ENCODE measurements around the gene MOB4.
"Not testable (repeated sequence)": the region's sequence is repeated elsewhere in the genome, so short reads cannot be mapped to it uniquely, and the experiment has no call there.

The MOB4 gene

GRCh38 chr2:197515739-197516392, at the start of gene MOB4:
TSS of gene MOB4 (plus strand) at chr2:197516066. CDS start at chr2:197516087, 21 bp downstream.
- peak; percentile 95 for DNase-seq

GRCh38 chr2:197472166-197472565, 43.7 kb upstream of the MOB4 start:
- no peak for DNase-seq

- DNase-seq, result no peak
Observed at GRCh38 chr2:197477797-197478196, 38.1 kb upstream of the MOB4 start.

DNA sequence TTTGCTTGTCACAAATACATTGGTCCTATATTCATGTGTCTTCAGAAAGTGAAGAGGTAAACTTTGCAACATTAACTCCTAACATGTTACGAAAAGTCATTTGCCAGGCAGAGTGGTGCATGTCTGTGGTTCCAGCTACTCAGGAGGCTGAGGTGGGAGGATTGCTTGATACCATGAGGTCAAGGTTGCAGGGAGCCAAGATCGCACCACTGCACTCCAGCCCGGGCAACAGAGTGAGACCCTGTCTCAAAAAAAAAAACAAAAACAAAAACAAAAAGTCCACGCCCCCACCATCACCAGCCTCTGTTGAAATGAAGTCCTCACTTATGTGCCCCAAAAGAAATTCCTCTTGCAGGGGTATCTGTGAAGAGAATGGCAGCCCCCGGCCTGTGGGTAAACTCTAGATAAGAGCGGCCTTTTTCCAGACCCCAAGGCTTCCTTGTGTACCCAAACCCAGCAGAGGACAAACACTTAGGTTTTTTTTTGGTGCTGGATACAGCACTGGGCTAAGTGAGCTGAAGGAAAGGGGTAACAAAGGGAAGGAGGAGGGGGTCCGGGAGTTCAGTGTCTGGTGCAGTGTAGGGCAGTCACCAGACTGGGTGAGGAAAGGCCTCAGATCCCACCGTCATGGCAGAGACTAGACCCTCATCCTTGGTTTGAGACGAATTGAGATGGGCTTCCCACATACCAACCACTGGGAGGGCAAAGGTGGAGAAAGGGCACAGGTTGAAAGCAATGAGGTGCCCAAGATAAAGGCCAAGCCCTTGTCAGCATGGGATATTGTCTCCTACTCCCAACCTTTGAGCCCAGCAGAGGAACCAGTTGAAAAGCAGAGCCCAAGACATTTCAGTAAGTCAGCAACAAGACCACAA, 35.5 kb upstream of the MOB4 start:
- DNase-seq, result no peak

DNA sequence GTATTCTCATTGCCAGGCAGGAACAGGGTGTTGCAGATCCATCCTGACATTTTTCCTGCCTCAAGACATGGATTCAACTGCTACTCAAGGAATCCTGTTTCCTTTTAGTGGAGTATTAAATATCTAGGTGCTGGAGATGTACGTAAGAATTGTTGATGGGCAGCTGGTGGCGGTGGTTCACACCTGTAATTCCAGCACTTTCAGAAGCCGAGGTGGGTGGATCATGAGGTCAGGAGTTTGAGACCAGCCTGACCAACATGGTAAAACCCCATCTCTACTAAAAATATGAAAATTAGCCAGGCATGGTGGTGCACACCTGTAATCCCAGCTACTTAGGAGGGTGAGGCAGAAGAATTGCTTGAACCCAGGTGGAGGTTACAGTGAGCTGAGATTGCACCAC, 31.6 kb upstream of the MOB4 start:
- DNase-seq, result not testable (repeated sequence)

GRCh38 chr2:197486175-197486574, 29.7 kb upstream of the MOB4 start:
- DNase-seq, result no peak

GRCh38 chr2:197487385-197487784, 28.5 kb upstream of the MOB4 start:
- no peak for DNase-seq

GRCh38 chr2:197495433-197496134, 20.3 kb upstream of the MOB4 start:
- DNase-seq, result no peak

DNA sequence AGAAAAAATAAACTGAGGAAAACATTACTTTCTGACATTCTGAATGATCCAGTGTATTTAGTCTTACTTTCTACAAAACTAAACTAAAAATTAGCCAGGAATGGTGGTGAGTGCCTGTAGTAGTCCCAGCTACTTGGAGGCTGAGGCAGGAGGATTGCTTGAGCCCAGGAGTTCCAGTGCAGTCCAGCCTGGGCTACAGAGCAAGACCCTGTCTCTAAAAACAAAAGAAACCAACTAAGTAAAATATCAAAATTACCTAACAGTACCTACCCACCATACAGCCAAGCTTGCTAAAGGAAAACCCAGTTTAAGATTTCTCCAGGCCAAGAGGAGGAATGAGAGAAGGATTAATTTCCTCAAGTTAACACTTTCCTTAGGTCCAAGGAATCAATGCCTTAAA, 19.2 kb upstream of the MOB4 start:
- no peak for DNase-seq

- DNase-seq, result no peak
Observed at GRCh38 chr2:197497326-197497725, 18.5 kb upstream of the MOB4 start.

- DNase-seq, result no peak
Observed at GRCh38 chr2:197498235-197498936, 17.5 kb upstream of the MOB4 start.

DNA sequence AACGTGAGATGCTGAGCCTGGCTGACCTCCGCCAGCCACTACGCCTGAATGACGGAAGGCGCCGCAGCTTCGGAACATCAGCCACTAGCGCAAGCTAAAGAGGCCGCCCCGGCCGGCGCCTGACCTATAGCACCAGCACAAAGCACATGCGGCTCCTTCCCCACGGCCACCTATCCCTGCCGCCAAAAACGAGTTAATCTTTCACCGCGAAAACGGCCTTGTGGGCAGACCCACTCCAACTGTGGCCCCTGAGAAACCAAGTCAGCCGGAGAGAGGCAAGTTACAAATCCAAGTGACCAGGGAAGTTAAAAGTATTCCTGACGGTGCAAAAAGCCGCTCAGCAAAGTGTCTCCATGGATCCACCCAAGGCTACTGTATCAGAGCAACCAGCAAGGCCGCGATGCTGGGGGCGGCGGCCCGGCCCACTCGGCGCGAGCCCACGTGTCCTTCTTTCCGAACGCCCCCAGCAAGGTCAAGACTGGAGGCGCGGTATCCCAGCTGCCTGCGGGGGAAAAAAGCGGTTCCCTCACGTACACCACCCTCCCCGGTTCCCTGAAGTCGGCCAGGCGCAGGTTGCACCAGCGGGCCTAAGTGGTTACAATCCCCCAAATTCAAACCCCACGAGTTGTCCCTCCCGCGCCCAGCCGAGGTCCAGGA, 16.8 kb upstream of the MOB4 start:
- DNase-seq, result peak; percentile 6

DNA sequence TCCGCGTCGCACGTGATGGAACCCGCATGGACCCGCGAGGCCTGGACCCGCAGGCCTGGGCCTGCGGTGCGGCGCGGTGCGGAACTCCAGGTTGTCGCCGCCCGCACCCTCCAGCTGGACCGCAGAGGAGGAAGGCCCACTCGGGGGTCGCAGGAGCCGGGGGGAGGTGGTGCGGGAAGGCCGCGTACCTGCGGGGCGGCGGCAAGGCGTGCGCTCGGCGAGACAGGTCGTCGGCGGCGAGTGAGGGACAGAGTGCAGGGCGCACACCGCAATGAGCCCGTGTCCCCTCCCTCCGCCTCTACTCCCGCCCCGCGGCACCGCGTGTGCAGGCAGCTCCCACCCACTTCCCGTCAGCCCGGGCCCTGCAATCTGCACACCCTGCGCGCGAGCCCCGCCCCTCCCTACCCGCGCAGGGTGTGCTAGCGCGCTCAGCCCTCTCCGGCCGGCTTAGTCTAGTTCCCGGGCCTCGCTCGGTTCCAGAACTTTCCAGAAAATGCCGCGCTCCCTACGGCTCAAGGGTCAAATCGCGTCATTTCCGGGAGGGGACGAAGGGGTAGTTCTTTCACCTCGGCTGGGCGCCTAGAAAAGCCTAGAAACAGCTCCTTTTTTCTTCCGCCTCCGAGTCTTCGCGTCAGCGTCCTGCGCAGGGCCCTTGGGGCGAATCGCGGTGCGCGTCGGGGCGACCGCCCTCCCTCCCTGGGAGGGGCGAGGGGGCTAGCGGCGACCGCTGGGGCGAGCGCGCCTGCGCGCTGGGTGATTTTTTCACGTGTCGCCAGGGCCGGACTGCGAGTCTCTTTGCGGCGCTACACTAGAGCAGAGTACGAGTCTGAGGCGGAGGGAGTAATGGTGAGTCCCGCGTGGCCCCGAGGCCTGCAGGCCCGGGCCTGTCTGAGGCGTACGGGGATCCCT, 16.0 kb upstream of the MOB4 start, which contains the start of the genes HSPD1 and HSPE1:
HSPD1 (minus strand) TSS at position 247 of the 909 bp plus-strand sequence. CDS start 992 bp downstream, outside the sequence.
HSPE1 (plus strand) TSS at position 786 of the 909 bp plus-strand sequence; CDS start at position 844, 58 bp downstream.
- peak; percentile 100 for DNase-seq

- no peak for DNase-seq
Observed at GRCh38 chr2:197500503-197501131, 15.2 kb upstream of the MOB4 start.

DNA sequence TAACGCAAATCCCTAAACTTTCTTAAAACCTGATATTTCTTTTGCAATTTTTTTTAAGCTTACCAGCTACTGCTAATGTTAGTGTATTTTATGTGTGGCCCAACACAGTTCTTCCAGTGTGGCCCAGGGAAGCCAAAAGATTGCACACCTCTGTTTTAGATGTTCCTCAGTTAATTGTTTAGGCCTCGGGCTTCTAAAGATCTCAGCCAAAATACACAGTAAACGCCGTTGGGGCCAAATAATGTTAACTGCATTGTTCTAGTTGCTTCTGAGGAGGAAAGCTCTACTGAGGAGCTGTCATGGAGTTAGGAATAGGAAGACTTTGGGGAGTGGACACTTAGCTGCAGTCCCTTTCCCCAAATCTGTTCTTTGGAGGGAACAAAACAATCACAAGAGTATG, 13.7 kb upstream of the MOB4 start:
- DNase-seq, result no peak

DNA sequence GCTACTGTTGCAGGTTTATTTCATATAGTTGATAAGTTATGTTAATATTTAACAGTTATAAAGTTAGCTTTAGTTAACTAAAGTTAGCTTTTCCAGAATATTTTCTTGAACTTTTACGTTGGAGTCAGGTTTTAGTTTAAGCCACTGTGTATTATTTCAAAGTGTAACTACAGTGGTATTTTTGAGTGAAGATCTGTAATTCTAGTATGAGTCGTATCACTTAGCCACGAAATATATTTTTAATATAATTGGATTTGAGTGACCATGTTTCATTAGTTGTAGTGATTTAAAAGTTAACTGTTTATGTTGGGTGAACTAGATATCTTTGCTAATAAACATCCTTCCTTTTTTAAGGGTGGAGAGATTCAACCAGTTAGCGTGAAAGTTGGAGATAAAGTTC, 13.2 kb upstream of the MOB4 start:
- DNase-seq, result no peak

GRCh38 chr2:197504000-197504399, 11.9 kb upstream of the MOB4 start:
- DNase-seq, result no peak

- DNase-seq, result no peak
Observed at GRCh38 chr2:197504512-197504911, 11.4 kb upstream of the MOB4 start.

- no peak for DNase-seq
Observed at GRCh38 chr2:197506658-197507057, 9.2 kb upstream of the MOB4 start.

DNA sequence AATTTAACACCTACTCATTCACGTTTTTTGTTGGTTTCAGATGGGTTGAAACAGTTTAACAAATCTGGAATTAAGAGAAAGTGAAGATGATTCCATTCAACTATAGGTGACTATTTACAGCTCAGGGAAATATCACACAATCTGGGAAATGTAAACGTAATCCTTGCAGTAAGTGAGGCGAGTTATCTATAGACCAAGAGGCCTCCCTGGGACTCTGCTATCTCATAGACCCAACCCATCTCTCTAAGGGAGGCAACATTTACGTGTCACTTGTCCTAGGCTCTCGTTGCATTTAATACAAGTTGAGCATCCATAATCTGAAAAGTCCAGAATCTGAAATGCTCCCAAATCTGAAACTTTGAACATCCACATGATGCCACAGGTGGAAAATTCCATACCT, 2.0 kb upstream of the MOB4 start:
- DNase-seq, result no peak

DNA sequence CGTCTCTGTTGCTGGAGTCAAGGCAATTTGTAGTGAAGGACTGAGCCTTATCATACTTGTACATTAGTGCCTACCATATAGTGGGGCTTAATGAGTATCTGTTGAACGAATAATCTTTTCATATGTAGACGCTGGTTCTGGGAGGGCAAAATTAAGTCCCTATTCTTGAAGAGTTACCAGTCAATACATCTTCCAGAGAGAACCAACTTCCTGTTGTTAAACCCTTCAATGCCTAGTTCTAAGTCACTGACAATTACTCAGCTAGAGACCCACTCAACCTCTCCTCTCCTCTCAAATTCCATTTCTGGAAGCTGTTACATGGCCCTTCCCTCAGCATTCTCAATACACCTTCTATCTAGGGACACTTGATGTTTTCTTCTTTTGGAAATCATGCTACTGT, 1.1 kb upstream of the MOB4 start:
- no peak for DNase-seq

Data from NCI-H2171 (cell line).